ENCODE data around the gene CGAS.

Gene CGAS

GRCh38 chr6:73452107-73452461, at the start of gene CGAS:
TSS of gene CGAS (minus strand) at chr6:73452297. CDS start at chr6:73452181, 116 bp downstream.
- peak; percentile 59 for DNase-seq (ENCODE audit: low read depth)
- H3K4me3 ChIP-seq (ENCODE audit: control insufficient read depth, low read depth, low read length), result peak within 1 kb of the TSS; percentile 77
- no peak for TF ChIP-seq CTCF (conservative IDR thresholded peaks at IDR 0.05; ENCODE audit: control insufficient read depth, insufficient read depth, low read depth, low read length)

GRCh38 chr6:73497915-73498314, 45.8 kb upstream of the CGAS start:
- DNase-seq (ENCODE audit: low read depth), result no peak
- no peak overlapping the region for H3K4me3 ChIP-seq (ENCODE audit: control insufficient read depth, low read depth, low read length)
- TF ChIP-seq CTCF (conservative IDR thresholded peaks at IDR 0.05; ENCODE audit: control insufficient read depth, insufficient read depth, low read depth, low read length), result no peak

- no peak for TF ChIP-seq CTCF (conservative IDR thresholded peaks at IDR 0.05; ENCODE audit: control insufficient read depth, insufficient read depth, low read depth, low read length)
- DNase-seq (ENCODE audit: low read depth), result no peak
These were observed 39.3 kb upstream of the CGAS start for GRCh38 chr6:73491377-73491776.

GRCh38 chr6:73487473-73487872, 35.4 kb upstream of the CGAS start:
- TF ChIP-seq CTCF (conservative IDR thresholded peaks at IDR 0.05; ENCODE audit: control insufficient read depth, insufficient read depth, low read depth, low read length), result no peak
- H3K4me3 ChIP-seq (ENCODE audit: control insufficient read depth, low read depth, low read length), result no peak overlapping the region
- DNase-seq (ENCODE audit: low read depth), result no peak

More at GRCh38 chr6:73491377-73491776, 39.3 kb upstream of the CGAS start:
- H3K4me3 ChIP-seq (ENCODE audit: control insufficient read depth, low read depth, low read length), result no peak overlapping the region

- no peak for DNase-seq (ENCODE audit: low read depth)
- no peak overlapping the region for H3K4me3 ChIP-seq (ENCODE audit: control insufficient read depth, low read depth, low read length)
- no peak for TF ChIP-seq CTCF (conservative IDR thresholded peaks at IDR 0.05; ENCODE audit: control insufficient read depth, insufficient read depth, low read depth, low read length)
These were observed 32.3 kb upstream of the CGAS start for GRCh38 chr6:73484438-73484837.

- H3K4me3 ChIP-seq (ENCODE audit: control insufficient read depth, low read depth, low read length), result no peak overlapping the region
- TF ChIP-seq CTCF (conservative IDR thresholded peaks at IDR 0.05; ENCODE audit: control insufficient read depth, insufficient read depth, low read depth, low read length), result no peak
- peak; percentile 13 for DNase-seq (ENCODE audit: low read depth)
These were observed 29.9 kb upstream of the CGAS start for GRCh38 chr6:73481969-73482368.

- no peak for DNase-seq (ENCODE audit: low read depth)
- no peak overlapping the region for H3K4me3 ChIP-seq (ENCODE audit: control insufficient read depth, low read depth, low read length)
- no peak for TF ChIP-seq CTCF (conservative IDR thresholded peaks at IDR 0.05; ENCODE audit: control insufficient read depth, insufficient read depth, low read depth, low read length)
These were observed 25.3 kb upstream of the CGAS start for GRCh38 chr6:73477407-73477806.

All from fibroblast of mammary gland (primary cell).